HG03571 (cell line): ENCODE results near the gene SLC9C1.
A peak's percentile ranks its signal among the peaks of the same experiment; 100 is the strongest.

Experiments used
- ATAC-seq: cut with Tn5 transposase; IDR thresholded peaks from one replicate; pipeline ENCODE4 v1.9.1; 2021; ENCODE audit not compliant: unreplicated experiment

SLC9C1 gene

DNA sequence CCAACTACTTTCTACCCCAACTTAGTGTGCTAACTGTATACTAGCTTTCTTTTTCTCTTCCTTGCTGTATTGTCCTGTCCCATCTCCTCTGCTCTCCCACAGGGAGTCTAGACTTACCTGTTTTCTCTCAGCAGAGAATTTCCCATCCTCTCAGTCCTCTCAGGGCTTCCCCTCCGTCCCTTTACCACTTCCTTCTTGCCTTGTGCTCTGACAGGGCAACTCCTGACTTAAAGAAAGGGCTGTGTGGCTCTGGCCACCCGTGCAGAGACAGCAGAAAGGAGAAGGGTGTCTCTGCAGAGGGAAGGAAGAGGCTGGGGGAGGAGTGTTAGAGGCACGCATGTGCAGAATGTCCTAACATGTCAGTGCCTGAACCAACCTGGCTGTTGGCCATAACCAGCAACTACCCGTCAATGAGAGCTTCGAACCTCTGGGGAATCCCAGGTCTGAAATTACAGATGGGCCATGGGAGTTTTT is 161.0 kb downstream of the SLC9C1 start, which contains the start of gene GCSAM:
Gene GCSAM, minus strand, starts transcription at position 274 of the 474 bp plus-strand sequence. Its CDS starts 128 bp downstream, at position 146.
- peak; percentile 65 for ATAC-seq

GRCh38 chr3:112132554-112132953 is 161.5 kb downstream of the SLC9C1 start:
- ATAC-seq, result no peak

DNA sequence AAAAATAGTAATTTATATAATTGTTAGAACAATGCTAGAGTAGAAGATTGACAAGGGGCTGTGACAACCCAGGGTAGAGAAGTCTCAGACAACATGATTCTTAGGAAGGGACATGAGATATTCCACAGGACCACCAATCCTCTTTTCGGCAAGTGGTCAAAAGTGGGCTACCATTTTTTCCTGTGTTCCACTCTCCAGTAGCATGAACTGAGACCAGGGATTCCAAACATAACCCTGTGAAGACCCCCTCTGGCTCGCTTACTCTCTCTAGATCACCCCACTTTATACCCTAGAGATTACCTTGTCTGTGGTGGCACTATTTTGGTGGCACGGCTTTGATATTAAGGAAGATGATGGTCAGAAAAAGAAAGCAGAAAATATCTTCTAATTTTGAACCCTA is 161.9 kb downstream of the SLC9C1 start:
- no peak for ATAC-seq

- no peak for ATAC-seq
Observed at GRCh38 chr3:112131111-112131510, 162.9 kb downstream of the SLC9C1 start.

DNA sequence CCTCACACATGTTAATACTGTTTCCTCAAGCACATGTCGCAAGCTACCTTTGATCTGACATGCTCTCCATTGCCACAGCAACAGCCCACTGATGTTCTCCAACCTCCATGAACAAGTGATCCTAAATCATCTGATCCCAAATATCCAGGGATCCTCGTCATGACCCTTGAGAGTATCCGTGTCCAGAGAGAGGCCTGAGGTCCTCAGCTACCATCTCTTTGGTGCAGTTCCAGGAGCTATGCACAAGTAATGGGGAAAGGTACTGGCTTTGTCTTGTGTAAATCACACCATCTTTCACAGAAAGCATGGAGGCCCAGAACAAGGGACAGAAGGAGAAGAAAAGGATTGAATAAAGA is 163.4 kb downstream of the SLC9C1 start:
- ATAC-seq, result no peak

- ATAC-seq, result no peak
Observed at GRCh38 chr3:112129925-112130637, 163.9 kb downstream of the SLC9C1 start.

DNA sequence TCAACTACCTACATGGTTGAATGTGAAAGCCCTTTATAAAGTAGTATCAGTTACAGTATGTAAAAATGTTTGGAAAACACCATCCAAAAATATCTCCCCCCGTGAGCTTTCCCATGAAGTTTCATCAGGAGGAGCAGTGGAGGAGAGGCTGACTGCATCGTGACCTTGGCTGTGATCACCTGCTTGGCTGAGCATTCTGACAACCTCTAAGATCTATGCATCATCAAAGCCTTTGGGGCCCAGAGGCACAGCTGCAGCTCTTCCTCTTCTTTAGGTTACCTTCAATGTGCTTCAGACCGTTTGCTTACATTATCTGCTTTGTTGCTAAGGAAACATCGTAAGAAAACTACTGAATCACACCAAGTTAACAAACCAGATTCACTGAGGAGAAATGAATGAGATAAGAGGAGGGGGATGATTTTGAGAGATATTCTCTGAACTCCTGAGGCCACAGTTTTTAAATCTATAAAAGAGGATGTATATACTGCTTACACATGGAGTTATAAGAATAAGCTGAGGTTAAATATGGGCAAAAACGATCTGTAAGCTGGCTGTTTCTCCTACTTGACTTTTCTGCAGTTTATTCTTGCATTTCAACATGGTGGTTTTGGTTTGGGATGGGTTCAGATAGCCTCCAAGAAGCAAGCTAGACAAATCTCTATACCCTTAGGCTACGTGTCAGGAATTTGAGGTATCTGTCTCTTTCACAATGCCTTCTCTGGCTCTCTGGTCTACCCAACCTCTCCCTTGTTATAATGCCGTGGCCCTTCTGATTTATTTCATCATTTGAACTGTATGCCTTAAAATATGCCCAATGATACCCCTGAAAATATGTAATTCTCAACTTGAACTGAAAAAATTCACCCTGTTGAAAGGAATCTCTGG is 164.9 kb downstream of the SLC9C1 start:
- ATAC-seq, result peak; percentile 42

DNA sequence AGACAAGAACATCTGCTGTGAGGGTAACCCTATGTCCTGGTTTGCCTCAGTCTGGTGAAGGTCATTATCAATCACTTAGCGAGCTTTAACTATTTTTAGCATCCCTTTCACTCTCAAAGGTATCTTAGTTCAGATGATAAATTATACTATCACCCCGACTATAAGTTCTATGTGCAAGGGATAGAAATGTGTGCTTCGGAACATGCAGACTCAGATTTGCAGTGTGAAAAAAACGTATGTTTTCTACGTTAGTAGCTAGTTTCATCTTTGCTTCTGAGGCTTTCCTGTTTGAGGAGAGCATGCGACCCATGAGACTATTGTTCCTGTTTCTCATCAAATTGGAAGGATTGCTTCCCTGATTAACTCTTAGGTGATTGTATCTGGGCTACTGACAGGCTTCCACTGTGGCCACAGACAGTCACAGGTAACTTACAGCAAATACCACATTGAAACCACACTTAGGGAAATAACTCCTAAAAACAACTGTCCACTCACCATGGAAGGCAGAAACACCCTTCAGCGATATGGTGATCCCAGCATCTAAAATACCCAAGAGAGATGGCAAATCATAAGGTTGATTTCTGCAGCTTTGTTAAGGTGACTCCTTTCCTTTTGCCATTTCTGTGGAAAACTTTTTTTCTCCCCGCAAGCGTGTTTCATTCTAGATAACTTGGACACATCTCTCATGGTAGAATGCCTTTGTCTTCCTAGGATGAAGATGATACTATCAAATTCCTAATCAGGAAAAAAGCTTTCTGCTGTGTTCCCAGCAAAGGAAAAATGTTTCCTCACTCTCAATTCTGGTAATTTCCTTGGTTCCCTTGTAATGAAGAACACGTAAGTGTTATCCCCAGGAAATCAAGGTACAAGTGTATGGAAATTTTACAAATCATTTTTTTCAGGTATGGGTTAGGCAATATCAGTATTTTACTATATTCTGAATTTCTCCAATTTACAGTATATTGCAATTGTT is 166.2 kb downstream of the SLC9C1 start:
- no peak for ATAC-seq

DNA sequence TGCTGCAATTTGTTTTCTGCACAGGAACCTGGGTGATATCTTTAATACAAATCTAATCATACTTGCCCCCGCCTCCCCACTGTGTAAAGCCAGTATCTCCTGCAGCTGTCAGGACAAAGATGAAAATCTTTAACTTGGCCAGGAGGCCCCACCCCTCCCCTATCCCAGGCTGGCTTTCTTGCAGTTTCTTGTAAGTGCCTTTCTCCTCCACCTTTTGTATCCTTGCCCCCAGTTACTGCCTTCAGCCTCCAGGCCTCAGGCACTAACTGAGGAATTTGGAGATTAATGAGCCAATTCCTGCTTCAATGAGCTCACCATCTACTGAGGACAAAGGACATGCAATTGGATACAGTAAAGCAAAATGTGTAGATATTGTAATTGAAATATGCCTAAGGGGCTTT is 167.5 kb downstream of the SLC9C1 start:
- ATAC-seq, result no peak

DNA sequence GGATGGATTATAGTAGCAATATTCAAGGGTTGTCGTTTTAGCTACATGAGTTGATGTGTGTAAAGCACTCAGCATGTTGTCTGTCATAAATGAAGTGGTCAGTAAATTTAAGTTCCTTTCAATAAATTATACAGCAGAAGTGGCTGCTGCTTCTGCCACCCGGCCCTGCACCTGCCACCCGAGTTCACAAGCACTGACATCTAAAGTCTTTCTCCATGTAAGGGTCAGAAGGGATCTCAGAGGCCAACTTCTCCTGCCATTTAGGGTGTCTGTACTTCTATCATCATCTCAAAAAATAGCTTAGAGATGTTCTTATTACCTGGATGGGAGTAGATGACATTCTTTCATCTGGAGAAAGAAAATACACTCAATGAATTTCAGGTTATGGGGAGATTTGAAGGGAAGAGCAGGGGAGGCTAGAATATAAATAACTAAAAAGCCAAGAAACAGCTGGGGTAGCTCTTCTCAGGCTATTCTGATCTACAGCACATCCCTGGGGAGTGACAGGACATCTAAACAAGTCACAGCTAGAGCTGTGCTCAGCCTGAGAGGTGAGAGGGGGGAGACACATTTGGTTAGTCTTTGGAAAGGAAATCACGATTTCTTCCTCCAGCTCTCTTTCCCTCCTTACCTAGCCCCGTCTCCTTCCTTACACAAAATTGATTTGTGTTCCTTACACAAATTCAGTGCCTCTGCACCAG is 169.0 kb downstream of the SLC9C1 start:
- ATAC-seq, result no peak

DNA sequence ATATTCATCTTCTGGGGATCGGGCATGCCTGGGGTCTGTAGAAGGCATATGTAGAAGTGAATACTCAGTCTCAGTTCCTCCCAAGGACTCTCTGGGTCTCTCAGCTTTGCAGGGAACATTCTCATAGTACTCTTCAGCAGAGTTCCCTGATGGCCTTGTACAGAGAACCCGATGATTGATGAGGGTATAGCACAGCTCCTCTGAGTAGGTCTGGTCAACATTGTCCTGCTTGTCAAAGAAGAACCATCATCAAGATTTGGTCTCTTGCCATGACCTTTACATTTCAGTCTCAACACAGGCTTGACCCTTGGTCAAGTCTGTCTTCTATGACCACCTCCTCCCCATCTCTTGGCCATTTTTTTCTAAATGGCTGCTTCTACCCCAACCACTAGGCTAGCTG is 170.5 kb downstream of the SLC9C1 start:
- no peak for ATAC-seq

DNA sequence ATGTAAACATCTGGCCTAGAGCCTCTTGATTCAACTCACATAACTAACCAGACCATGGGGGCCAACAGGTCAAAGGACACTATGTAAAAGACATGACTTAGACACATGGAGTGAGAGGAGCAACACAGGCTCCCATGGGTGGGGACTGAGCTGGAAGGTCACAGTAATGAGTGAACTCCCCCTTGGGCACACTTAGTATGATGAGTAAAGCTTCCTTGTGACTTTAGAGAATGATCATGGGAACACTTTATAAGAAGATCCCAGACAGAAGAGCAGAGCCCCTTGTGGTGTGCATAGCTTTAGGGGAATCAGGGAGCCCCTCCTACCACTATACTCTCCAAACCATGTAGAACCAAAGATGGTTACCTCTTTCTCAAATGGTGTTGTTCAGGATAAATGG is 171.1 kb downstream of the SLC9C1 start:
- ATAC-seq, result no peak

DNA sequence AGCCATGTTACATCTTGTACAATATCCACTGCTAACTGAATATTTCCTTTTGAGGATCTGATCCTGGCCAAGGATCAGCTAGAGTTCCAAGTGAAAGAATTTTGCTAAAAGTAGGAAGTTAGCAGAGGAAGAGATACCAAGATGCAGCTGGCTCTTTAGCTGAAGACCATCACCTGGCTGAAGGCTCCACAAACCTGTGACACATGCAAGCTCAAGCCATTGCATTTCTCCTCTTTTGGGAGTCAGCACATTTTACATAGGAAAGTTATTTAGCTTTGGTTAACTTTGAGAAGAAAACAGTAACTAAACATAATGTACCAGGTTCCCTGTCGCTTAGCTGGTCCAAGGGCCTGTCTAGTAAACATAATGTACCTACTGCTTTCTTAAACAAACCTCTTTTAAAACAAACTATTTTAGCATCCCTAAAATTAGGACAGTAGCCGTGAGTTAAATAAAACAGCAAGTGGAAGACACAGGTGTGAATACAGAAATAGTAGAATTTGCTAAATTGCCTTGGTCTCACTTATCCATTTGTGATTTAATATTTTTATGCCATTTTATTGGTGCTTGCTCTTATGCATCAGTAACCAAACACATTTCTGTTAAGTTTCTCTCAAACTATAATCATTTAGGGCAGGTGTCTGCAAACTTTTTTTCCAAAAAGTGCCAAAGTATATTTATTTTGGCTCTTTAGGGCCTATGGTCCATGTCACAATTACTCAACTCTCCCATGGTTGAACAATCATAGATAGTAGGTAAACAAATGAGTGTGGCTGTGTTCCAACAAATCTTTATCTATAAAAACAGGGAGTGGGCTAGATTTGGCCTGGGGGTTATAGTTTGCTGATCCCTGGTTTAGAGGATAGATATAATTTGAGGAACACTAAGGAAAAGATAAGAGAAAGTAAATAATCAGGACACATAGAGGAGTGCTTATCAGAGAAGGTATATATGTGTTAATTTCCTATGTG is 172.2 kb downstream of the SLC9C1 start:
- ATAC-seq, result no peak

- peak; percentile 29 for ATAC-seq
Observed at GRCh38 chr3:112119962-112120836, 173.8 kb downstream of the SLC9C1 start.

DNA sequence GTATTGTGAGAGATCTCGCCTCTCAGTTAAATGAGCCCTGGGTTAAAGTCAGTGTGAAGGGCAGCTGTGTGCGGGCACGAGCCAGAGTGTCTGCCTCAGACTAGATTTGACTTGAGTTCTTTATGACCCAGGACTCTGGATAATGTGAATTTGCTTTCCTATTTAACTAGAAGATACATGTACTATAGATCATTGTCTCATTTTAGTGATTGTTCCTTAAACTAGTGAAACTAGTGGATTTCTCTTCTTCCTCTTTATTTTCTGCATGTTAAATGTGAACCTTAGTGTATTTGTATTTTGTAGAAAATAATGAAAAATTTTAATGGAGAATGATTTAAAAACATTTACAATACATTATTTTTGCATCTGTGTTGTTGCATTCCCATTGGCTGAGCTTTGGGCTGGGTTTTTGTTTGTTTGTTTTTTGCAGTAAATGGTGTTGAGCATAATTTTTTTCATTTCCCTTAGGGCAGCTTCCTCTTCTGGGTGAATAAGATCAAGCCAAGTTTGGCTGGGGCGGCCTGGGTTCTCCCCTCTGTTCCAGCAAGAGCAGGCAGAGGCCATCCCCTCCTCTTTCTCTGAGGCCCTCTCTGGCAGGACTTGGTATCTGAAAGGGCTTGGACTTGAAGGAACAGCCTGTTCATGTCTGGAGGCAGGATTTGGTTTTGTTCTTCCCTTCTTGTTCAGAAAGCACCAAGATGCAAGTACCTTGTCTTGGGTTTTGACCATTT is 176.0 kb downstream of the SLC9C1 start:
- ATAC-seq, result no peak

- ATAC-seq, result no peak
Observed at GRCh38 chr3:112117415-112117814, 176.6 kb downstream of the SLC9C1 start.

DNA sequence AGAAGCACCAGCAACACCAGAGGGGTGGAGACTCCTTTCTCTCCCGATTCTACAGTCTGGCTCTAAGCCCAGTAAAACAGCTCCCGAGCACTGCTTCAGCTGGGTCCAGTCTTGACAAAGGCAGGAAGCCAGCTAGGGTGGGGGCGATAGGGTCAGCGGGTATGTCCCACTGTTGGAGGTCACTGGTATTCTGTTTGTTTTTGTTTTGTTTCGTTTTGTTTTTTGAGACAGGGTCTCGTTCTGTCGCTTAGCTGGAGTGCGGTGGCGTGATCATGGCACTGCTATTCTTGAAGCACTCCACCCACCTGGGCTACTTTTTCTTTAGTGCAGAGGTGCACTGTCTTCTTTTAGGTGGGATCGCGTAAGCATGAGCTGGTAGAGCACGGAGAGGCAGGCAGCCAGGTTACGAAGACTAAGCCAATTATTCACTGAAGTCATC is 177.2 kb downstream of the SLC9C1 start:
- ATAC-seq, result no peak
